GM19043 (cell line): ENCODE data around the gene LRRC3.

Source experiments
- ATAC-seq: cut with Tn5 transposase; IDR thresholded peaks from one replicate; pipeline ENCODE4 v1.9.1; 2021; ENCODE audit warnings: low read depth; ENCODE audit not compliant: unreplicated experiment

The LRRC3 gene

GRCh38 chr21:44423941-44424607 lies 31.2 kb upstream of the LRRC3 start:
- no peak for ATAC-seq

- ATAC-seq: no peak
Measured at GRCh38 chr21:44424608-44425306, 30.6 kb upstream of the LRRC3 start.

GRCh38 chr21:44425307-44425894 lies 29.9 kb upstream of the LRRC3 start:
- no peak for ATAC-seq

DNA sequence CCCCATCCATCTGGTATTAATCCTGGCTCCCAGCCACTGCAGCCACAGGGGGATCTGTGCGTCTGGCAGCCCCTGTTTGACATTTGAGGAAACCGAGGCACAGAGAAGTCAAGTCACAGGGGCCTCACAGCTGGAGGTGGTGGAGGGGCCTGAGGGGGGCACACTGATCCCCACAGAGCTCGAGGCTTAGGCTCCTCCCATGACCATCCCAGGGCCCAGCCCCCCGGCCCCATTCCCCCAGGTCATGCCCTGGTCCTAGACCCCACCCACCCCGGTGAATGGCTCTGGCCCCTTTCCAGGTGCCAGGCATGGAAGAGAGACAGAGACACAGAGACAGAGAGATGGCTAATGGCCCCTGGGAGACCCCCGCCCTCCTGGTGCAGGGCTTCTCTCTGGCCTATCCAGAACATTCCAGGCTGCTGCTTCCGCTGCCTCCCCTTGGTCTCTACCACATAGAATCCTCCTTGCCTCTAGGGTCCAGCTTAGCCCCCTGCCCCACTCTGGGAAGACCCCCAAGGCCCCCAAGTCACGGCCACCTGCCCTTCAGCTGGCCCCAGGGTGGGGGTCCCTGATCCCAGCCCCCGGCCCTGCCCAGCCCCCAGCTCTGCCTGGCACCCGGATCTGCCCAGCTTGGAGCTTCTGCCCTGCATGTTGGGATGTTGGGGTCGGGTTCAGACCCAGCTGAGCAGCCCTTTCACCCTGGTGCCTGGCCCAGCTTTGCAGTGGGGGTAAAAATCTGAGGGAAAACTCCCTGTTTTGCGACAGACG lies 29.2 kb upstream of the LRRC3 start:
- no peak for ATAC-seq

DNA sequence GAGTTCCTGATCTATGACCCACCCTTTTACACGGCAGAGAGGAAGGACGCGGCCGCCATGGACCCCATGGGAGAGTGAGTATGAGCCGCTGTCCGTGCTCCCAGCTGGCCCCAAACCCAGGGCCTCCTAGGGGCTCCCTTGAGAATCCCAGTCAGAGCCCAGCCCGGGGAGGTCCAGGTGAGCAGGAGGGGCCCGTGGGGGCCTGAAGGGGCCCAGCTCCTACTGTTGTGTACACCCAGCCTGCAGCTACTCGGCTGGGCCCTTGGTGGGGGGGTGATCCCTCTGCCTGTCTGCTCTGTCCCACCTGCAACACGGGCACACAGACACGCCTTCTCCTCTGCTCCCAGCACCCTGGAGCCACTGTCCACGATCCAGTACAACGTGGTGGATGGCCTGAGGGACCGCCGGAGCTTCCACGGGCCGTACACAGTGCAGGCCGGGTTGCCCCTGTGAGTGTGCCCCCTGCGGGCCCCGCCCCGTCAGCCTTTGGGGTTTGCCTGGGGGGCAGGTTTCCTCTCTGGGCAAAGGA lies 28.6 kb upstream of the LRRC3 start:
- ATAC-seq: no peak

DNA sequence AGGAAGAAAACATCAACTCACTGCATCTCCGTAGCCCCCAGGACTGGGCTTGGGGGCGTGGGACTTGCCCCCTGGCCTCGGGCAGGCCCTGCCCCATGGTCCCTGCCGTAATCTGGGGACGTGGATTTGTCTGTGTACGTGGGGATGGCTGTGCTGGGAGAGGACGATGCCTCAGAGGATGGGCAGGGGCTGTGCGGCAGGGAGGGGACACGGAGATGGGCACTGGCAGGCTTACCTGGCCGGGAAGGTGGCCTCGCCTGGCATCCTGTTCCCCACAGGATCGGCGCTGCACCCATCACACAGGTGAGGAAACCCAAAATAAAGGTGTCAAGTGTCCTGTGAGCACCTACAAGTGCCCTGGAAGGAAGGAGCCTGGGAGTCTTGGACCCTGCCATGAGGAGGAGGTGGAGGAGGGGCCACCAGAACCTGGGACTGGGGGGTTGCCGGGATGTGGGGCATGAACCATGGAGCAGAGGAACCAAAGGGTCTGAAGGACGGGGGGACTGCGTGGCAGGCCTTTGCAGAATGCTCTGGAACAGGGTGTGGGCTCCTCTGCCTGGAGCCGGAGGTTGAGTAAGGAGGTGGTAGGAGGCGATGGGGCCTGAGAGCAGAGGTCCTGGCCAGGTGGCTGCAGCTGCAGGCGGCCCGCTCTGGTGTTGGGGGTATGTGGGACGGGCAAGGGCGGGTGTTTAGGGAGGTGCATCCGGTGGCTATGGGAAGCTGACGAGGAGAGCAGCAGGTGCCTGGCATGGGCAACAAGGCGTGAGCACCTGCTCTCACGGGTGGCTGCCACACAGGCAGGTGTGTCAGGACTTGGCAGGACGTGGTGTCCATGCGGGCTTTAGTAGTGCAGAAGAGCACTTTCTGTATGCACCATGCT lies 27.8 kb upstream of the LRRC3 start:
- no peak for ATAC-seq

- no peak for ATAC-seq
Measured at GRCh38 chr21:44428281-44428960, 26.9 kb upstream of the LRRC3 start.

DNA sequence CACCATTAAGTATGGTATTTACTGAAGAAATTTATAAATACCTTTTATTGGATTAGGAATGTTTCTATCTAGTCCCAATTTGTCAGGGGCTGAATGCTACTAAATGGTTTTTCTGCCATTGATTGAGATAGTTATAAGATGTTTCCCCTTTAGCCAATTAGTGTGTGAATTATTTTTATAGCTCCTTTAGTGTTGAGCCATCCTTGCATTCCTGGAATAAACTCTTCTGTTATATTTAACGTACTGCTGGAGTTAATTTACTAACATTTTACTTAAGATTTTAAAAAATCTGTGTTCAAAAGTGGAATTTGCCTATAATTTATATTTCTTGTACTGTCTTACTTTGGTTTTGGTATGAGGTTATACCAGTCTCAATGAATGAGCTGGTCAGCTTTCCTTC lies 25.4 kb upstream of the LRRC3 start:
- ATAC-seq: no peak

GRCh38 chr21:44431300-44431699 lies 24.0 kb upstream of the LRRC3 start:
- ATAC-seq: no peak

GRCh38 chr21:44432841-44433790 lies 22.2 kb upstream of the LRRC3 start:
- ATAC-seq: no peak

DNA sequence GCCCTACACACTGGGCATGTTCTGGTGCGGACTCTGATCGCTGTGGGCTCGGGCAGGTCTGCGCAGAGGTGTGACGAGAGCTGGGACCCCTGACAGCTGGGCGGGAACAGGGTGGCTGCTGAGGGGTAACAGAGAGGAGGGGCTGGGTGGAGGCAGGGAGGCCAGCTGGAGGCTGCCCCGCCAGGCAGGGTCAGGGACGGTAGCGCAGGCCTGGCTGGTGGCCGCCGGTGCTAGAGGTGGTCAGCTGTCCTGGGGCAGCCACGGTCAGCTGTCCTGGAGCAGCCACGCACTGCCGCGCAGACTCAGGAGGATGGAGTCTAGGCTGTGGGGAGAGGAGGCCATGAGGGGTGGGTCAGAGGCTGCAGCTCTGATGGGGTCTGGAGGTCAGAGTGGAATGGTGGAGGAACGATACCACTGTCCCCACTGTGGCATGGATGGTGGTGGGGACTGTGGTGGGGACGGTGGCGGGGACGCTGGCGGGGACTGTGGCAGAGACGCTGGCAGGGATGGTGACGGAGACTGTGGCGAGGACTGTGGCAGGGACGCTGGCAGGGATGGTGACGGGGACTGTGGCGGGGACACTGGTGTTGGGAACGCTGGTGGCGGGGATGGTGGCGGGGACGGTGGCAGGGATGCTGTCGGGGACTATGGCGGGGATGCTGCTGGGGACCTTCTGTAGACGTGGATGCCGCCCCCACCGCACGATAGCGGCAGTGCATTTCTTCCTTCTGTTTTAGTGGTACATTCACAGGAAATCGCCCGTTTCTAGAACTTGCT lies 21.3 kb upstream of the LRRC3 start:
- no peak for ATAC-seq

GRCh38 chr21:44434568-44434925 lies 20.8 kb upstream of the LRRC3 start:
- ATAC-seq: no peak

DNA sequence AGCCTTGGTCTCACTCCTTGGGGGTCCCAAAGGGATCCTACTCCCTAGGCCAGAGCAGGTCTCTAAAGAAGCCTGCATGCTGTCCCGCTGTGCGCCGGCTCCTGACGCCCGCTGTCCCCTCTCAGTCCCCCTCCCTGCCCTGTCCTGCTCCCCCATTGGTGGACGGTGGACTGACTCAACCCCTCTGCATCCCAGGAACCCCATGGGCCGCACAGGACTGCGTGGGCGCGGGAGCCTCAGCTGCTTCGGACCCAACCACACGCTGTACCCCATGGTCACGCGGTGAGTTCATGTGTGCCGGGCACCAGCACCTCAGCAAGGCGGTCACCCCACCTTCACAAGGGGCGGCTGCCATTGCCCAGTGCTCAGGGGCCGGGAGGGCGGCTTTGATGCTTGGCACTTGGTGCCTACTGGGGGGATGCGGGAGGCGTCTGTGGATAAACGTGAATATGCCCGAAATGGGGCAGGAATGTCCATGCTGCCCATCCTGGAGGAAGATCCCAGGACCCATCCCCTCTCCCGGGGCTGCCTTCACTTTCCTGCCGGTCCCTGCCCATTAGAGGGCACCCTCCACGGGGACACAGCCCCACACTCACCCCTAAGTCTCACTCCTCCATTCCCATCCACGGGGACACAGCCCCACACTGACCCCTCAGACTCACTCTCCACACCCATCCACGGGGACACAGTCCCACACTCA lies 20.2 kb upstream of the LRRC3 start:
- no peak for ATAC-seq

DNA sequence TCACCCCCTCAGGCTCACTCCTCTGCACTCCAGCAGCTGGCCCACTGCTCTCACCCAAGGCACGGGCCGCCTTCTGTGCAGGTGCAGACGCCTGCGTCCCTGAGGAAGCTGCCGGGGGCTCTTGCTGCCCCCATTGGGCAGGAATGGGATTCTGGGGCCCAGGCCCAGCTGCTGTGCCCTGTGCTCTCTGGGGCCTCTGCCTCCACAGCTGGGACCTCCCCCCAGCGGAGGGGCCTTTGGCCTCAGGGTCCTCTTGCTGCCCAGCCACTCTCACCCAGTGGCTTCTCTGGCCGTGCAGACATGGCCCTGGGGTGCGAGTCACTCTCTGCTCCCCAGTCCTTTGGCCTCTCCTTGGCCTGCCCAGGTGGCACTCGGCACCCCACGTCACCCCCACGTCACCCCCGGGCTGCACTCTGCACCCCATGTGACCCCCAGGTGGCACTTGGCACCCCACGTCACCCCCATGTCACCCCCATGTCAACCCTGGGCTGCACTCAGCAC lies 19.1 kb upstream of the LRRC3 start:
- no peak for ATAC-seq

- no peak for ATAC-seq
Measured at GRCh38 chr21:44436958-44437357, 18.4 kb upstream of the LRRC3 start.

DNA sequence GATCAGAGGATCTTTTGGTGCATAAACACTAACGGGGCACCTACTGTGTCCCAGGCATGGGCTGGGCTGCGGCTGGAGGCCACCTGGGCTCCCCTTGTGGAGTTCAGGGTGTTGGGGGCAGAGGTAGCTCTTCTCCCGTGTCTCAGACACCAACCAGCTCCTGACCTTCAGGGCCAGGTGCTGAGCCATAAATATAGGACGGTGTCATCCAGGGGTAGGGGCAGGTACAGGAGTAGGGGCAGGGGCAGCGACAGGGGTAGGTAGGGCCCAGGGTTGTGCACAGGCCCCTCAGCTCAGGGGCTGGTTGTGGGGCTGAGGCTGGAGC lies 18.0 kb upstream of the LRRC3 start:
- ATAC-seq: no peak
